Effector memory CD8-positive, alpha-beta T cell (primary cell): ENCODE measurements around the gene RPL22.

Experiments used
- ATAC-seq: fragments of 150-1000 bp; cut with Tn5 transposase; replicated peaks from 2 replicates; pipeline ENCODE4 v1.10.0; 2021; ENCODE audit warnings: mild to moderate bottlenecking, moderate library complexity
- DNase-seq, 3 experiments: peaks; one replicate each; pipeline ENCODE4 v3.0.0; 2021
- H3K27ac Mint-ChIP-seq, 2 donors: one replicate each; pipeline ENCODE4 v1.8.0; 2022; ENCODE audit warnings: mild to moderate bottlenecking in 2 of 2, mixed read lengths in 2 of 2, moderate library complexity in 2 of 2
- H3K27me3 Mint-ChIP-seq, 2 donors: one replicate each; pipeline ENCODE4 v1.8.0; 2022; ENCODE audit warnings: mixed read lengths in 2 of 2
- H3K36me3 Mint-ChIP-seq: one replicate; pipeline ENCODE4 v1.8.0; 2022; ENCODE audit warnings: mild to moderate bottlenecking, moderate library complexity, mixed read lengths; ENCODE audit not compliant: insufficient read depth
- H3K4me1 Mint-ChIP-seq, 2 donors: one replicate each; pipeline ENCODE4 v1.8.0; 2022; ENCODE audit warnings: low read depth in 2 of 2, mixed read lengths in 2 of 2
- H3K4me3 Mint-ChIP-seq, 2 donors: one replicate each; pipeline ENCODE4 v1.8.0; 2022; ENCODE audit warnings: mild to moderate bottlenecking in 2 of 2, mixed read lengths in 2 of 2, moderate library complexity in 2 of 2
- H3K9me3 Mint-ChIP-seq, 2 donors: one replicate each; pipeline ENCODE4 v1.8.0; 2022; ENCODE audit warnings: mixed read lengths in 2 of 2

Gene RPL22

DNA sequence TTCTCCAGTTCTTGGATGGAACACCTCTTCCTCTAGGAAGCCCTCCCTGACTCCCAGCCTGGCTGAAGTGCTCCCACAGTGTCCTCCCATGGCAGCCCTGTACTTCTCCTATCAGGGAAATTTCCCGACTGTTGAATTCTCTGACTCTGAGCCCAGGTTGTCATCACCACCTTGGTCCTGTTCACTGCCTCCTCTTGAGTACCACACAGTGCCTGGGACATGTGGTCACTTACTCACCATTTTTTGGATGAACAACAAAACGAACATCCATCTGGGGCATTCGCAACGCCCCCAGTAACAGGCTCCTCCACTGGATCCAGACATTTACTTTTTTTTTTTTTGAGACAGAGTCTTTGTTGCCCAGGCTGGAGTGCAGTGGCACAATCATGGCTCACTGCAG is 56.7 kb downstream of the RPL22 start:
- Mint-ChIP-seq H3K27me3 (peaks cover 10 to 28% of the 10 kb centered on the region in 2 donors), H3K4me3 (no peak overlapping the region), H3K4me1 (no peaks in the 10 kb centered on the region), H3K36me3 (no peaks in the 10 kb centered on the region), H3K9me3 (no peaks in the 10 kb centered on the region), H3K27ac (peak overlapping the region in 1 of 2 donors; percentile 85)
- no peak for ATAC-seq
- no peak for DNase-seq

- H3K9me3 Mint-ChIP-seq, result no peaks in the 10 kb centered on the region
- H3K36me3 Mint-ChIP-seq, result no peaks in the 10 kb centered on the region
- no peaks in the 10 kb centered on the region for H3K4me1 Mint-ChIP-seq
- ATAC-seq (no peak), DNase-seq (no peak)
- H3K27me3 Mint-ChIP-seq, result peaks cover 10 to 31% of the 10 kb centered on the region in 2 donors
- no peak overlapping the region for H3K4me3 Mint-ChIP-seq
- peak overlapping the region in 1 of 2 donors; percentile 85 for H3K27ac Mint-ChIP-seq
Observed at GRCh38 chr1:6142036-6142621, 57.3 kb downstream of the RPL22 start.

- no peaks in the 10 kb centered on the region for H3K36me3 Mint-ChIP-seq
- H3K4me3 Mint-ChIP-seq, result no peak overlapping the region
- peaks cover 7 to 32% of the 10 kb centered on the region in 2 donors for H3K27me3 Mint-ChIP-seq
- no peak for DNase-seq
- no peak overlapping the region for H3K27ac Mint-ChIP-seq
- ATAC-seq, result no peak
- H3K4me1 Mint-ChIP-seq, result no peaks in the 10 kb centered on the region
- H3K9me3 Mint-ChIP-seq, result no peaks in the 10 kb centered on the region
Observed at GRCh38 chr1:6141592-6141991, 57.8 kb downstream of the RPL22 start.

DNA sequence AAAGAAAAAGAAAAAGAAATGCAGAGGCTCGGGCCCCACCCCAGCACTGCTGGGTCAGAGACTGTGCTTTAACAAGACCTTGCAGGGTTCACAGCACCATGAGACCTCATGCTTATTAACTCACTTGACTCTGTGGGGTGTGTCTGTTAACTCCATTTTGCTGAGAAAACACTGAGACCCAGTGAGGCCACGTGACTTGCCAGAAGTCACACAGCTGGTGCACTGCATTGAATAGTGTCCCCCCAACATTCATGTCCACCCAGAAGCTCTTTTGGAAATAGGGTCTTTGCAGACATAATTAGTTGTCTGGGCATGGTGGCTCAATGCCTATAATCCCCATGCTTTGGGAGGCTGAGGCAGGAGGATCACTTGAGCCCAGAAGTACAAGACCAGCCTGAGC is 59.0 kb downstream of the RPL22 start:
- Mint-ChIP-seq H3K9me3 (no peaks in the 10 kb centered on the region), H3K27ac (no peak overlapping the region), H3K27me3 (peaks cover 0 to 32% of the 10 kb centered on the region in 2 donors), H3K4me1 (no peaks in the 10 kb centered on the region), H3K36me3 (no peaks in the 10 kb centered on the region), H3K4me3 (no peak overlapping the region)
- DNase-seq (no peak), ATAC-seq (no peak)

DNA sequence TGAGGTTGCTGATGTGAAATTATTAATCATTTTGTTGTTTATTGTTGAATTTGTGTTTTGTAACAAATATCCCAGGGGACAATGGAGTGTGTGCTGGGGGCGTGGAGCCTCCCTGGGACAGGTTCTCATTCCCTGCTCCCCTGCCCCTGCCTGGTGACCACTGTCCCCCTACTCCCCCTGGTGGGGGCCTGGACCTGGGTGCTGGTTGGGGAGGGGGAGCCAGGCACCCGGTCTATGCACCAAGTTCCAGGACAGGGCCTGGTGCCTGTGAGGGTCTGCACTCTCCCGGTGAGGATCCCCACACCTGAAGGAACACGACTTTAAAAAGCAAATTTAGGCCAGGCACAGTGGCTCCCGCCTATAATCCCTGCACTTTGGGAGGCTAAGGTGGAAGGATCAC is 61.6 kb downstream of the RPL22 start:
- Mint-ChIP-seq H3K4me1 (no peaks in the 10 kb centered on the region), H3K36me3 (no peaks in the 10 kb centered on the region), H3K27ac (no peak overlapping the region), H3K9me3 (no peaks in the 10 kb centered on the region), H3K27me3 (peaks cover 9 to 45% of the 10 kb centered on the region in 2 donors), H3K4me3 (no peak overlapping the region)
- no peak for ATAC-seq
- DNase-seq, result no peak

- Mint-ChIP-seq H3K27ac (no peak overlapping the region), H3K36me3 (no peaks in the 10 kb centered on the region), H3K4me1 (no peaks in the 10 kb centered on the region), H3K27me3 (peaks cover 13 to 45% of the 10 kb centered on the region in 2 donors), H3K9me3 (no peaks in the 10 kb centered on the region), H3K4me3 (no peak overlapping the region)
- DNase-seq (no peak), ATAC-seq (no peak)
Observed at GRCh38 chr1:6136516-6137220, 62.7 kb downstream of the RPL22 start.
